Osteocyte (in vitro differentiated cells): Measurements from ENCODE around the gene PLD4. TPM values are rescaled to one million over a fixed set of nuclear protein-coding genes. Genes with fewer than 3 reads are reported as not detected.
"Not testable (repeated sequence)": the region's sequence is repeated elsewhere in the genome, so short reads cannot be mapped to it uniquely, and the experiment has no call there.

Experiments used
- DNase-seq: peaks from one replicate; pipeline ENCODE4 v3.0.0; 2021; ENCODE audit warnings: mixed read lengths; ENCODE audit not compliant: unreplicated experiment; ENCODE audit errors: extremely low spot score
- H3K27ac Mint-ChIP-seq: one replicate; pipeline ENCODE4 v1.8.0; 2021; ENCODE audit warnings: mild to moderate bottlenecking, mixed read lengths; ENCODE audit not compliant: unreplicated experiment
- H3K27me3 Mint-ChIP-seq: one replicate; pipeline ENCODE4 v1.8.0; 2021; ENCODE audit warnings: mixed read lengths; ENCODE audit not compliant: unreplicated experiment
- H3K36me3 Mint-ChIP-seq: one replicate; pipeline ENCODE4 v1.8.0; 2021; ENCODE audit warnings: mixed read lengths; ENCODE audit not compliant: unreplicated experiment
- H3K4me1 Mint-ChIP-seq: one replicate; pipeline ENCODE4 v1.8.0; 2021; ENCODE audit warnings: mixed read lengths; ENCODE audit not compliant: unreplicated experiment
- H3K4me3 Mint-ChIP-seq: one replicate; pipeline ENCODE4 v1.8.0; 2021; ENCODE audit warnings: mild to moderate bottlenecking, moderate library complexity, mixed read lengths; ENCODE audit not compliant: unreplicated experiment
- H3K9me3 Mint-ChIP-seq: one replicate; pipeline ENCODE4 v1.8.0; 2021; ENCODE audit warnings: mixed read lengths; ENCODE audit not compliant: unreplicated experiment
- total RNA-seq: library from RNA; stranded (reverse); gene quantifications from 2 replicates; pipeline ENCODE4 v1.2.1, GENCODE V29; 2021
- TF ChIP-seq, protein P1 (sequence below): fragments of 200-600 bp; sonication (generic); IDR thresholded peaks from 2 replicates; pipeline ENCODE4 v1.5.0; 2021; ENCODE audit warnings: antibody characterized with exemption, mild to moderate bottlenecking, moderate library complexity

The PLD4 gene
- total RNA-seq, 1 donor from 2014 or later, result 0.05 TPM

DNA sequence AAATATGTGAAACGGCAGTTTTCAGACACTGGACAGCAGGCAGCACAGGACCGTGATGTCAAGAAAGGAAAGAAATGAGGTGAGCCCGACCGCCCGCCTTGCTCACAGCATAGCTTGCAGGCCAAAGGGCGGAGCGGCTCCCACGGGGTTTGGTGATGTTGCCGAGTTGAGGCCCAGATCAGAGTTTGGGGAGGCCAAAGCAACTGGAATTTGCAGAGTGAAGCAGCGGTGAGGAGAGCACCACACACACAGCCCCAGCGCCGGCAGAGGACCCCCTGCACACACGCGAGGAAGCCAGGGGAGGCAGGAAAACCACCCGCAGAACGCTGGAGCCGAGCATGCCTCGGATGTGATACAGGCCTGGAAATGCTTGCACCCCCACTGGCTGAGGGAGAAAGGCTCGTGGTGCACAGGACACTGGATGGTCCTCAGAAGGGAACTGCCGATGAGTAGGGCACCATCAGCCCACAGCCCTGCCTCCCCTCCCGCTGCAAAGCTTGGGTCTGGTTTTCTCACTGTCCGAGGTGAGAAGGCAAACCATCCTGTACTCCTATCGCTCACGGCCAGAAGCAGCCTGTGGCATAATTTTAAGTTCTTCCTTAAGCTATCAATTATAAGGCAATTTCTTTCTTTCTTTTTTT lies 25.7 kb upstream of the PLD4 start:
- no peak for DNase-seq
- Mint-ChIP-seq H3K9me3 (peaks cover 2% of the 10 kb centered on the region), H3K27me3 (peaks cover 27% of the 10 kb centered on the region), H3K36me3 (no peaks in the 10 kb centered on the region), H3K4me3 (no peak overlapping the region), H3K27ac (no peak overlapping the region), H3K4me1 (peaks cover 5% of the 10 kb centered on the region)
- TF ChIP-seq, protein P1, sequence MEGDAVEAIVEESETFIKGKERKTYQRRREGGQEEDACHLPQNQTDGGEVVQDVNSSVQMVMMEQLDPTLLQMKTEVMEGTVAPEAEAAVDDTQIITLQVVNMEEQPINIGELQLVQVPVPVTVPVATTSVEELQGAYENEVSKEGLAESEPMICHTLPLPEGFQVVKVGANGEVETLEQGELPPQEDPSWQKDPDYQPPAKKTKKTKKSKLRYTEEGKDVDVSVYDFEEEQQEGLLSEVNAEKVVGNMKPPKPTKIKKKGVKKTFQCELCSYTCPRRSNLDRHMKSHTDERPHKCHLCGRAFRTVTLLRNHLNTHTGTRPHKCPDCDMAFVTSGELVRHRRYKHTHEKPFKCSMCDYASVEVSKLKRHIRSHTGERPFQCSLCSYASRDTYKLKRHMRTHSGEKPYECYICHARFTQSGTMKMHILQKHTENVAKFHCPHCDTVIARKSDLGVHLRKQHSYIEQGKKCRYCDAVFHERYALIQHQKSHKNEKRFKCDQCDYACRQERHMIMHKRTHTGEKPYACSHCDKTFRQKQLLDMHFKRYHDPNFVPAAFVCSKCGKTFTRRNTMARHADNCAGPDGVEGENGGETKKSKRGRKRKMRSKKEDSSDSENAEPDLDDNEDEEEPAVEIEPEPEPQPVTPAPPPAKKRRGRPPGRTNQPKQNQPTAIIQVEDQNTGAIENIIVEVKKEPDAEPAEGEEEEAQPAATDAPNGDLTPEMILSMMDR, result no peak

DNA sequence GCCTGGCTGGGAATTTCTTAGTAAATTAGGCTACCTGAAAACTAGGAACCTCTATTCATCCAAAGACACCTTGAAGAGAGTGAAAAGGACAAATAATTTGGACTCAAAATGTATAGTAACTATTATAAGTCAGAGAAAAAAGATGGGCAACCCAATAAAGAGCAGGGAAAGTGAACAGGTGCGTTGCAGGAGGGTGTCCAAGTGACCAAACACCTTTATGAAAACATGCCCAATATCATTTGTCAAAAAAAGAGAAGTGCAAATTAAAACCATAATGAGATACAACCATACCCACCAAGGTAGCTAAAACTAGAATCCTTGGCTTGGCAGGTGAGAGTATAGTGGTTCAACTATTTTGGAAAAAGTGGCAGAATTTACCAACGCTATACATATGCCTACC lies 24.9 kb upstream of the PLD4 start:
- Mint-ChIP-seq H3K36me3 (no peaks in the 10 kb centered on the region), H3K27me3 (peaks cover 35% of the 10 kb centered on the region), H3K4me1 (peaks cover 5% of the 10 kb centered on the region), H3K4me3 (no peak overlapping the region), H3K27ac (no peak overlapping the region), H3K9me3 (peaks cover 5% of the 10 kb centered on the region)
- TF ChIP-seq, protein P1, result no peak
- DNase-seq, result no peak

DNA sequence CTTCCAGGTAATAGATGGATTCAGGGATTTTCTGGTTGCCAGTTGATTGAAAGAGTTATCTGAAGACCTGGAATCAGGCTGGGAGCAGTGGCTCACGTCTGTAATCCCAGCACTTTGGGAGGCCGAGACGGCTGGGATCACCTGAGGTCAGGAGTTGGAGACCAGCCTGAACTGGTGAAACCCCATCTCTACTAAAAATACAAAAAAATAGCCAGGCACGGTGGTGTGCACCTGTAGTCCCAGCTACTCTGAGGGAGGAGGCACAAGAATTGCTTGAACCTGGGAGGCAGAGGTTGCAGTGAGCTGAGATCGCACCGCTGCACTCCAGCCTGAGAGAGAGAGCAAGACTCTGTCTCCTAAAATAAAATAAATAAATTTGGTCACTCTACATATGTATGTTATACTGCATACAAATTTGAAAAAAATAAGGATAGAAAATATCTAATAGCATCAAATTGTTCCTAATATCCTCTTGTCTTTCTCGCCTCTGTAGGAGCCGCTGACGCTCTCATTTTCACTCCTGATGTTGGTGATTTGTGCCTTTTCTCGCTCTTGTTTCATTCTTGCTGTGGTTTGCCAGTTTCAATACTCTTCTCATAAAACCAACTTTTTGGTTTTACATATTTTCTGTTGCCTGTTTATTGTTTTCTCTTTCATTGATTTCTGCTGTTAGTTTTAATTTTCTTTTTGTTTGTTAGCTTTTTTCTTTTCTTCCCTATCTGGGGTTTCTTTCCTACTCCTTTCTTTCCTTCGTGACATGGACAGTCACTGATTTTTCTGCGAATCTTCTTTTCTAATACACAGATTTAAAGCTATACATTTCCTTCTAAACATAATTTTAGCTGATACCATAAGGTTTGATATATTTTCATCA lies 23.8 kb upstream of the PLD4 start:
- DNase-seq, result no peak
- peaks cover 5% of the 10 kb centered on the region for H3K9me3 Mint-ChIP-seq
- H3K27ac Mint-ChIP-seq, result no peak overlapping the region
- H3K4me1 Mint-ChIP-seq, result peaks cover 5% of the 10 kb centered on the region
- no peak overlapping the region for H3K4me3 Mint-ChIP-seq
- peaks cover 37% of the 10 kb centered on the region for H3K27me3 Mint-ChIP-seq
- TF ChIP-seq, protein P1, result no peak
- no peaks in the 10 kb centered on the region for H3K36me3 Mint-ChIP-seq

DNA sequence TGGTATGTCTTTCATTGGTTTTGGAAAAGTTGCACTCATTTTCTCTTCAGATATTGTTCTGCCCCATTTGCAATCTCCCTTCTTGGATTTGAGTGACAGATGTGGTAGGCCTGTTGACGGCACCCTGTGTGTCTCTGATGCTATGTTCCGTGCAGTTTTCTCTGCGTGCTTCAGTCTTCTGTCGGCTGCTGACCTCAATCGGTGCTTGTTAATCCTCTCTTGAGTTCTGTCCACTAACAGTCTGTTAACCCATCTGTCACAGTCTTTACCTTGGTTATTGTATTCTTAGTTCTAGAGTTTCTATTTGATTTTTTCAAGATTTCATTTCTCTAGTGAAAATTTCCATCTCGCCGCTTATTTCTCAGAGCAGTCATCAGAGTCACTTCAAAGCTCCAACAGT lies 20.7 kb upstream of the PLD4 start:
- TF ChIP-seq, protein P1, result no peak
- no peak overlapping the region for H3K4me3 Mint-ChIP-seq
- H3K4me1 Mint-ChIP-seq, result no peaks in the 10 kb centered on the region
- H3K27me3 Mint-ChIP-seq, result peaks cover 50% of the 10 kb centered on the region
- no peak for DNase-seq
- H3K27ac Mint-ChIP-seq, result no peak overlapping the region
- H3K9me3 Mint-ChIP-seq, result peaks cover 12% of the 10 kb centered on the region
- no peaks in the 10 kb centered on the region for H3K36me3 Mint-ChIP-seq

DNA sequence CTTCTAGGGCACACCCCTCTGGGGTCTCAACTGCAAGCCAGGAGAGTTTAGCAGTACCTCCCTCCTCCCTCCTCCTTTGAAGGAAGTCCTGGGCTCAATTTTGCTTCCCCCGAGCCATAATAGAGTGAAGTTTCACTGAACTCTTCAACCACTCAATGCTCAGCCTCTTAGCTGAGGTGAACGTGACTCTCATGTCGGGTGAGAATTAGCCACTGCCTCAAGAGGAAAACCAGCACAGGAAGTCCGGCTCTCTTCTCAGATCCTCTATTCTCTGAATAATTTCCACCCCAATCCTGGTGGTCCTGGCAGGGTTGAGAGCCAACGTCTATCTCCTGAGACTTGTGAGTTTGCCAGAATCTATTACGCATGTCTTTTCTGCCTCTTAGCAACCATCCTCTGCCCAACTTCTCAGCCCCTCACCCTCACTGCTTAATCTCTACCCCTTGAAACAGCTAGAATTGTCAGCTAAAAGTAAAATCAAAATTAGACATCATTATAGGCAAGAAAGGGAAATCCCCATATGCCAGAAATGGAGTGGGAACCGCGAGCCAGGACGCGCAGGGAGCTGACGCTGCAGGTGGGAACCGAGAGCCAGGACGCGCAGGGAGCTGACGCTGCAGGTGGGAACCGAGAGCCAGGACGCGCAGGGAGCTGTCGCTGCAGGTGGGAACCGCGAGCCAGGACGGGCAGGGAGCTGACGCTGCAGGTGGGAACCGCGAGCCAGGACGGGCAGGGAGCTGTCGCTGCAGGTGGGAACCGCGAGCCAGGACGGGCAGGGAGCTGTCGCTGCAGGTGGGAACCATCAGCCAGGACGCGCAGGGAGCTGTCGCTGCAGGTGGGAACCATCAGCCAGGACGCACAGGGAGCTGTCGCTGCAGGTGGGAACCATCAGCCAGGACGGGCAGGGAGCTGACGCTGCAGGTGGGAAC lies 19.8 kb upstream of the PLD4 start:
- H3K27ac Mint-ChIP-seq, H3K36me3 Mint-ChIP-seq, H3K4me3 Mint-ChIP-seq, H3K4me1 Mint-ChIP-seq, DNase-seq: not testable (repeated sequence)
- H3K9me3 Mint-ChIP-seq, result peaks cover 12% of the 10 kb centered on the region
- H3K27me3 Mint-ChIP-seq, result peaks cover 51% of the 10 kb centered on the region

DNA sequence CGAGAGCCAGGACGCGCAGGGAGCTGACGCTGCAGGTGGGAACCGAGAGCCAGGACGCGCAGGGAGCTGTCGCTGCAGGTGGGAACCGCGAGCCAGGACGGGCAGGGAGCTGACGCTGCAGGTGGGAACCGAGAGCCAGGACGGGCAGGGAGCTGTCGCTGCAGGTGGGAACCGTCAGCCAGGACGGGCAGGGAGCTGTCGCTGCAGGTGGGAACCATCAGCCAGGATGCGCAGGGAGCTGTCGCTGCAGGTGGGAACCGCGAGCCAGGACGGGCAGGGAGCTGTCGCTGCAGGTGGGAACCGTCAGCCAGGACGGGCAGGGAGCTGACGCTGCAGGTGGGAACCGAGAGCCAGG lies 19.1 kb upstream of the PLD4 start:
- DNase-seq, H3K27ac Mint-ChIP-seq, H3K4me3 Mint-ChIP-seq, H3K36me3 Mint-ChIP-seq, H3K4me1 Mint-ChIP-seq: not testable (repeated sequence)
- H3K27me3 Mint-ChIP-seq, result peaks cover 47% of the 10 kb centered on the region
- H3K9me3 Mint-ChIP-seq, result peaks cover 12% of the 10 kb centered on the region
